Heart left ventricle (tissue), 13 donors: ENCODE data around the gene PCLAF.

Source experiments
- CTCF ChIP-seq, 12 donors: fragments of 200-600 bp; sonication (generic) in 4 of 12; IDR thresholded peaks; one replicate each; pipeline versions ENCODE4 v1.5.0 to v1.8.0; 2018 to 2022; ENCODE audit warnings: antibody characterized with exemption in 12 of 12, mild to moderate bottlenecking in 5 of 12
- POLR2A ChIP-seq, 2 donors: fragments of 450-650 bp; IDR thresholded peaks; one replicate each; pipeline ENCODE4 v1.6.1; 2017; ENCODE audit warnings: antibody characterized with exemption in 2 of 2, mild to moderate bottlenecking in 2 of 2, moderate library complexity in 2 of 2
- donor health status: ischemic (EF 13 %, LVEDD 7.1; RV severe dilation, severe dysfunction).
- donor health status: DM: no; HTN: yes; CAD: no.
- donor health status: DM: no; HTN: no; CAD: no.
- donor health status: ischemic (EF 25% LVEDD 6.9; RV normal size, moderate dysfunction).
- donor health status: ischemic (EF 25% LVEDD 5.7; RV mildly dilated, moderate dysfunction).
- donor health status: ischemic (EF 35%, LVEDD 5.7; RV mildly dilated, moderate dysfunction).
- donor health status: nonischemic (EF 11% LVEDD 7.7; RV severe dilation, severe dysfunction).
- donor health status: DM: yes; HTN: yes; CAD: no.
- donor health status: PGD.
- donor health status: ischemic (EF 29% LVEDD 5.4; RV normal size, mild dysfunction).
- donor health status: nonischemic (EF 23%, LVEDD 6.1; RV moderate dilation, normal function).

- TF ChIP-seq CTCF (IDR thresholded peaks at IDR 0.05) (no peak), POLR2A (IDR thresholded peaks at IDR 0.05) (no peak)
Observed at GRCh38 chr15:64355348-64355943, 25.8 kb downstream of the PCLAF start.
